Liver (tissue), 3 donors: ENCODE results near the gene ALG5.

Experiments used
- CTCF ChIP-seq: fragments of 150-350 bp; IDR thresholded peaks from 2 replicates; pipeline ENCODE4 v1.5.1; 2017; ENCODE audit warnings: improper control_type of control experiment, low read depth, low read length; ENCODE audit not compliant: missing input control
- EGR1 ChIP-seq, 2 donors: IDR thresholded peaks; 2 replicates each; pipeline ENCODE4 v1.6.1; 2016 to 2018; ENCODE audit warnings: antibody characterized with exemption in 2 of 2, low read depth in 2 of 2
- HNF4A ChIP-seq, 2 donors: conservative IDR thresholded peaks; 2 replicates each; pipeline ENCODE4 v1.6.1; 2016; ENCODE audit warnings: antibody characterized with exemption in 2 of 2, mild to moderate bottlenecking in 2 of 2
- MAX ChIP-seq: IDR thresholded peaks from 2 replicates; pipeline ENCODE4 v1.6.1; 2016; ENCODE audit warnings: antibody characterized with exemption
- RAD21 ChIP-seq, 2 donors: IDR thresholded peaks; 2 replicates each; pipeline ENCODE4 v1.6.1; 2016; ENCODE audit warnings: antibody characterized with exemption in 2 of 2, mild to moderate bottlenecking in 2 of 2
- REST ChIP-seq: IDR thresholded peaks from 2 replicates; pipeline ENCODE4 v1.6.1; 2016; ENCODE audit warnings: antibody characterized with exemption, mild to moderate bottlenecking
- RXRA ChIP-seq, 2 donors: IDR thresholded peaks; 2 replicates each; pipeline ENCODE4 v1.6.1; 2017 to 2018; ENCODE audit warnings: antibody characterized with exemption in 2 of 2, mild to moderate bottlenecking in 1 of 2
- TAF1 ChIP-seq: conservative IDR thresholded peaks from 2 replicates; pipeline ENCODE4 v1.6.1; 2016; ENCODE audit warnings: antibody characterized with exemption, mild to moderate bottlenecking
- YY1 ChIP-seq: IDR thresholded peaks from 2 replicates; pipeline ENCODE4 v1.6.1; 2016; ENCODE audit warnings: antibody characterized with exemption, mild to moderate bottlenecking
- donor health status: healthy.
- donor health status: healthy.

GRCh38 chr13:36966404-36966803, 32.7 kb downstream of the ALG5 start:
- TF ChIP-seq CTCF (no peak), TAF1 (no peak), YY1 (no peak), RXRA (IDR thresholded peaks at IDR 0.05) (no peak), MAX (no peak), EGR1 (IDR thresholded peaks at IDR 0.05; ENCODE audit: low read depth in 2 of 2) (no peak), REST (no peak), HNF4A (conservative IDR thresholded peaks at IDR 0.05) (no peak), RAD21 (IDR thresholded peaks at IDR 0.05) (no peak)
